MCF 10A (cell line): ENCODE data around the gene FILIP1. TPM values are rescaled to one million over a fixed set of nuclear protein-coding genes. Genes with fewer than 3 reads are reported as not detected.
"Not testable (repeated sequence)": the region's sequence is repeated elsewhere in the genome, so short reads cannot be mapped to it uniquely, and the experiment has no call there.

Experiments used
- BruUV-seq: library from RNA; stranded (reverse); fragments of 400-500 nt; replicated peaks from 2 replicates; lab custom pipeline; 2021; lab: Mats Ljungman, UMichigan
- CTCF ChIA-PET: fragments of 300-600 bp; sonication (Branson Sonifier 250); formaldehyde crosslinking; extraction: SDS; loops from one replicate; lab custom pipeline; 2021; ENCODE audit warnings: antibody characterized with exemption, inconsistent platforms; lab: Yijun Ruan, JAX
- POLR2A ChIA-PET: fragments of 300-600, 350-650 bp; sonication (Branson Sonifier 250); formaldehyde crosslinking; extraction: SDS; loops from one replicate; lab custom pipeline; 2020; ENCODE audit warnings: antibody characterized with exemption, inconsistent platforms; lab: Yijun Ruan, JAX
- DNase-seq: peaks from one replicate; pipeline ENCODE4 v3.0.0-alpha.2; 2018; ENCODE audit not compliant: unreplicated experiment
- H3K27ac Mint-ChIP-seq: one replicate; pipeline ENCODE4 v1.8.0; 2022; ENCODE audit warnings: mild to moderate bottlenecking, low read depth, mixed read lengths; ENCODE audit not compliant: unreplicated experiment
- H3K27me3 Mint-ChIP-seq: one replicate; pipeline ENCODE4 v1.8.0; 2022; ENCODE audit warnings: mixed read lengths; ENCODE audit not compliant: insufficient read depth, unreplicated experiment
- H3K36me3 Mint-ChIP-seq: one replicate; pipeline ENCODE4 v1.8.0; 2022; ENCODE audit warnings: mild to moderate bottlenecking, moderate library complexity, mixed read lengths; ENCODE audit not compliant: insufficient read depth, unreplicated experiment
- H3K4me1 Mint-ChIP-seq: one replicate; pipeline ENCODE4 v1.8.0; 2022; ENCODE audit warnings: mixed read lengths; ENCODE audit not compliant: insufficient read depth, unreplicated experiment
- H3K4me3 Mint-ChIP-seq: one replicate; pipeline ENCODE4 v1.8.0; 2022; ENCODE audit warnings: mild to moderate bottlenecking, moderate library complexity, mixed read lengths; ENCODE audit not compliant: unreplicated experiment
- H3K9me3 Mint-ChIP-seq: one replicate; pipeline ENCODE4 v1.8.0; 2022; ENCODE audit warnings: mixed read lengths; ENCODE audit not compliant: unreplicated experiment
- CTCF ChIP-seq: fragments of 200-600 bp; IDR thresholded peaks from one replicate; pipeline ENCODE4 v1.8.0; 2022; ENCODE audit warnings: antibody characterized with exemption, mild to moderate bottlenecking; ENCODE audit not compliant: unreplicated experiment
- intact Hi-C: fragments of 100-400 bp; cut with micrococcal nuclease; formaldehyde crosslinking; loops from 2 replicates; pipeline ENCODE4 v1.14.1; 2022
- total RNA-seq: library from RNA; stranded (reverse); gene quantifications from 2 replicates; pipeline ENCODE4 v1.2.3, GENCODE V29; 2022

FILIP1 gene
- total RNA-seq, 1 experiment from 2014 or later: 0.14 TPM

GRCh38 chr6:75438013-75438431, 55.6 kb downstream of the FILIP1 start:
- no peak for DNase-seq
- no TSS peak for BruUV-seq
- H3K9me3 Mint-ChIP-seq: no peaks in the 10 kb centered on the region
- peaks cover 14% of the 10 kb centered on the region for H3K4me1 Mint-ChIP-seq
- no peak for TF ChIP-seq CTCF
- intact Hi-C loops: no loop called here
- no peak overlapping the region for H3K4me3 Mint-ChIP-seq
- no peaks in the 10 kb centered on the region for H3K27me3 Mint-ChIP-seq
- ChIA-PET CTCF (interaction anchor here (1.1 kb wide), 1 partner anchor 66 kb away, joined by 3 read pairs; no protein-coding TSS in a partner anchor), POLR2A (interaction anchor here (0.6 to 2.7 kb wide), 5 partner anchors 9 to 38 kb away, joined by 3 to 16 read pairs (median 3); no protein-coding TSS in a partner anchor)
- no peak overlapping the region for H3K27ac Mint-ChIP-seq
- no peaks in the 10 kb centered on the region for H3K36me3 Mint-ChIP-seq

GRCh38 chr6:75437421-75437891, 56.1 kb downstream of the FILIP1 start:
- Mint-ChIP-seq H3K9me3 (no peaks in the 10 kb centered on the region), H3K4me3 (no peak overlapping the region), H3K27me3 (no peaks in the 10 kb centered on the region), H3K4me1 (peaks cover 14% of the 10 kb centered on the region), H3K36me3 (no peaks in the 10 kb centered on the region), H3K27ac (no peak overlapping the region)
- ChIA-PET CTCF (interaction anchor here (1.1 to 1.4 kb wide), 2 partner anchors 13 to 66 kb away, joined by 3 to 5 read pairs; no protein-coding TSS in a partner anchor), POLR2A (interaction anchor here (1.1 to 2.7 kb wide), 3 partner anchors 10 to 32 kb away, joined by 3 to 16 read pairs (median 6); no protein-coding TSS in a partner anchor)
- no TSS peak for BruUV-seq
- no peak for TF ChIP-seq CTCF
- intact Hi-C loops: no loop called here
- DNase-seq: peak; percentile 27

- no peaks in the 10 kb centered on the region for H3K36me3 Mint-ChIP-seq
- peaks cover 14% of the 10 kb centered on the region for H3K4me1 Mint-ChIP-seq
- TF ChIP-seq CTCF: no peak
- POLR2A ChIA-PET: interaction anchor here (1.1 to 2.7 kb wide), 3 partner anchors 10 to 32 kb away, joined by 3 to 16 read pairs (median 6); no protein-coding TSS in a partner anchor
- no TSS peak for BruUV-seq
- H3K27ac Mint-ChIP-seq: no peak overlapping the region
- DNase-seq: no peak
- CTCF ChIA-PET: interaction anchor here (0.6 to 1.4 kb wide), 6 partner anchors 13 to 67 kb away, joined by 3 to 5 read pairs (median 3); no protein-coding TSS in a partner anchor
- no peak overlapping the region for H3K4me3 Mint-ChIP-seq
- H3K27me3 Mint-ChIP-seq: no peaks in the 10 kb centered on the region
- no peaks in the 10 kb centered on the region for H3K9me3 Mint-ChIP-seq
- intact Hi-C loops: no loop called here
These were observed 56.7 kb downstream of the FILIP1 start for GRCh38 chr6:75436869-75437268.

DNA sequence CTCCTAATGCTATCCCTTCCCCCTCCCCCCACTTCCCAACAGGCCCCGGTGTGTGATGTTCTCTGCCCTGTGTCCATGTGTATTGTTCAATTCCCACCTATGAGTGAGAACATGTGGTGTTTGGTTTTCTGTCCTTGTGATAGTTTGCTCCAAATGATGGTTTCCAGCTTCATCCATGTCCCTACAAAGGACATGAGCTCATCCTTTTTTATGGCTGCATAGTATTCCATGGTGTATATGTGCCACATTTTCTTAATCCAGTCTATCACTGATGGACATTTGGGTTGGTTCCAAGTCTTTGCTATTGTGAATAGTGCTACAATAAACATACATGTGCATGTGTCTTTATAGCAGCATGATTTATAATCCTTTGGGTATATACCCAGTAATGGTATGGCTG, 60.8 kb downstream of the FILIP1 start:
- H3K4me1 Mint-ChIP-seq: peaks cover 15% of the 10 kb centered on the region
- H3K4me3 Mint-ChIP-seq, POLR2A ChIA-PET, H3K27me3 Mint-ChIP-seq, H3K36me3 Mint-ChIP-seq, H3K27ac Mint-ChIP-seq, CTCF ChIA-PET, H3K9me3 Mint-ChIP-seq, DNase-seq, BruUV-seq, intact Hi-C loops: not testable (repeated sequence)
